GM12878 (cell line): Measurements from ENCODE around the gene SIL1. TPM values are rescaled to one million over a fixed set of nuclear protein-coding genes. Genes with fewer than 3 reads are reported as not detected.

Source experiments
- ATAC-seq: fragments of 200-7000 bp; cut with Tn5 transposase; 3 replicates; pipeline ENCODE4 v1.9.1; 2020; ENCODE audit warnings: mild to moderate bottlenecking, moderate library complexity
- BruUV-seq: library from RNA; stranded (reverse); fragments of 400-500 nt; replicated peaks from 2 replicates; lab custom pipeline; 2021; lab: Mats Ljungman, UMichigan
- CTCF ChIA-PET: fragments of 300-600 bp; sonication (Branson Sonifier 250); formaldehyde crosslinking; extraction: SDS; loops from one replicate; lab custom pipeline; 2021; ENCODE audit warnings: inconsistent platforms; lab: Yijun Ruan, JAX
- POLR2A ChIA-PET: fragments of 350-600 bp; formaldehyde crosslinking; extraction: SDS; loops from one replicate; lab custom pipeline; 2021; ENCODE audit warnings: inconsistent platforms; lab: Charles Lee
- RAD21 ChIA-PET: fragments of 300-600 bp; sonication (Branson Sonifier 250); formaldehyde crosslinking; loops from one replicate; lab custom pipeline; 2023; ENCODE audit warnings: antibody characterized with exemption; ENCODE audit not compliant: unreplicated experiment; lab: Charles Lee
- SMC1A ChIA-PET: fragments of 300-600 bp; sonication (Branson Sonifier 250); formaldehyde crosslinking; loops from one replicate; lab custom pipeline; 2023; ENCODE audit not compliant: unreplicated experiment, uncharacterized antibody; lab: Charles Lee
- DNase-seq: peaks from one replicate; pipeline ENCODE4 v3.0.0-alpha.2; 2011; ENCODE audit warnings: low read depth, low spot score
- FAIRE-seq: peaks from 3 replicates; lab custom pipeline; 2011; peaks lifted over from hg19 to GRCh38; lab: Jason Lieb, UNC
- H2AFZ ChIP-seq: 2 replicates; pipeline ENCODE4 v1.6.0; 2011; ENCODE audit warnings: low read depth, low read length, control low read depth; ENCODE audit not compliant: control insufficient read depth
- H3K27ac ChIP-seq: 2 replicates; pipeline ENCODE4 v1.5.1; 2011; ENCODE audit warnings: control low read depth; ENCODE audit not compliant: control insufficient read depth, insufficient read depth
- H3K27me3 ChIP-seq, 2 experiments: replicated peaks in 1 of 2; 2 replicates each; pipeline versions ENCODE4 v1.6.0 to v1.6.1; 2011; ENCODE audit warnings: low read length in 1 of 2; ENCODE audit not compliant: control insufficient read depth in 2 of 2, insufficient read depth in 2 of 2
- H3K36me3 ChIP-seq, 2 experiments: 2 replicates each; pipeline ENCODE4 v1.5.1; 2011; ENCODE audit warnings: low read length in 1 of 2; ENCODE audit not compliant: control insufficient read depth in 2 of 2, insufficient read depth in 2 of 2
- H3K4me1 ChIP-seq: 2 replicates; pipeline ENCODE4 v1.6.1; 2011; ENCODE audit warnings: mild to moderate bottlenecking, low read length, moderate library complexity, mixed read lengths; ENCODE audit not compliant: control insufficient read depth, insufficient read depth
- H3K4me2 ChIP-seq: 2 replicates; pipeline ENCODE4 v1.6.0; 2011; ENCODE audit warnings: control low read depth; ENCODE audit not compliant: control insufficient read depth, insufficient read depth
- H3K4me3 ChIP-seq: fragments of 200-600 bp; sonication (generic); 2 replicates; pipeline ENCODE4 v1.5.1; 2016
- H3K79me2 ChIP-seq: 2 replicates; pipeline ENCODE4 v1.6.0; 2011; ENCODE audit warnings: low read length; ENCODE audit not compliant: control insufficient read depth, insufficient read depth
- H3K9ac ChIP-seq: 2 replicates; pipeline ENCODE4 v1.8.0; 2011; ENCODE audit warnings: low read length, control low read depth, mixed read lengths; ENCODE audit not compliant: control insufficient read depth, insufficient read depth
- H3K9me3 ChIP-seq: replicated peaks from 3 replicates; pipeline ENCODE4 v1.5.1; 2011; ENCODE audit warnings: mild to moderate bottlenecking, low read length; ENCODE audit not compliant: control insufficient read depth, insufficient read depth
- H4K20me1 ChIP-seq: 2 replicates; pipeline ENCODE4 v1.6.0; 2011; ENCODE audit not compliant: control insufficient read depth, insufficient read depth
- ASH2L ChIP-seq: fragments of 300-600, 200-600 bp; sonication (generic); IDR thresholded peaks from 2 replicates; pipeline ENCODE4 v1.6.1; 2017; ENCODE audit warnings: low read depth, mild to moderate bottlenecking, borderline replicate concordance
- ATF7 ChIP-seq: fragments of 450-650 bp; IDR thresholded peaks from 2 replicates; pipeline ENCODE4 v1.6.1; 2016; ENCODE audit warnings: low read depth, mild to moderate bottlenecking
- CREM ChIP-seq: IDR thresholded peaks from 2 replicates; pipeline ENCODE4 v1.6.1; 2014; ENCODE audit warnings: antibody characterized with exemption, low read depth
- GABPA ChIP-seq: IDR thresholded peaks from 2 replicates; pipeline ENCODE4 v1.6.1; 2014; ENCODE audit warnings: antibody characterized with exemption, low read depth, mild to moderate bottlenecking, inconsistent platforms
- GATAD2B ChIP-seq: fragments of 450-650 bp; conservative IDR thresholded peaks from 2 replicates; pipeline ENCODE4 v1.6.1; 2017; ENCODE audit warnings: low read depth, mild to moderate bottlenecking, moderate library complexity
- IRF4 ChIP-seq: IDR thresholded peaks from 2 replicates; pipeline ENCODE4 v1.6.1; 2011; ENCODE audit warnings: low read depth, low read length
- NFYB ChIP-seq: IDR thresholded peaks from 2 replicates; pipeline ENCODE4 v1.6.1; 2011; ENCODE audit warnings: low read depth, mild to moderate bottlenecking, low read length, improper control_type of control experiment, moderate library complexity; ENCODE audit not compliant: insufficient read depth
- NR2C1 ChIP-seq: fragments of 450-650 bp; IDR thresholded peaks from 2 replicates; pipeline ENCODE4 v1.6.1; 2017; ENCODE audit warnings: antibody characterized with exemption, mild to moderate bottlenecking, moderate library complexity
- NR2C2 ChIP-seq: IDR thresholded peaks from 2 replicates; pipeline ENCODE4 v1.6.1; 2011; ENCODE audit warnings: borderline replicate concordance, low read depth; ENCODE audit not compliant: control insufficient read depth, insufficient read length
- PAX8 ChIP-seq: fragments of 450-650 bp; IDR thresholded peaks from 2 replicates; pipeline ENCODE4 v1.6.1; 2017; ENCODE audit warnings: mild to moderate bottlenecking, moderate library complexity
- PML ChIP-seq: IDR thresholded peaks from 2 replicates; pipeline ENCODE4 v1.6.1; 2012; ENCODE audit warnings: low read length, inconsistent platforms
- RB1 ChIP-seq: fragments of 450-650 bp; formaldehyde crosslinking; IDR thresholded peaks from 2 replicates; pipeline ENCODE4 v1.6.1; 2017; ENCODE audit warnings: mild to moderate bottlenecking, borderline replicate concordance
- SIX5 ChIP-seq: IDR thresholded peaks from 2 replicates; pipeline ENCODE4 v1.6.1; 2011; ENCODE audit warnings: mild to moderate bottlenecking, low read depth, low read length, moderate library complexity; ENCODE audit not compliant: severe bottlenecking
- SP1 ChIP-seq: IDR thresholded peaks from one replicate; pipeline ENCODE4 v1.6.1; 2011; ENCODE audit warnings: low read depth, low read length
- STAT3 ChIP-seq: IDR thresholded peaks from 2 replicates; pipeline ENCODE4 v1.6.1; 2011; ENCODE audit warnings: low read depth, low read length, improper control_type of control experiment
- WGBS: methylation state at CpG from one replicate; pipeline ENCODE4 v1.1.6; 2016; ENCODE audit warnings: low lambda C conversion rate; ENCODE audit not compliant: insufficient replicate concordance, insufficient coverage; ENCODE audit errors: missing lambda C conversion rate; 5-methylcytosine and 5-hydroxymethylcytosine counted together
- in situ Hi-C: fragments of 300-500 bp; cut with MboI; formaldehyde crosslinking; loops from 9 replicates; pipeline ENCODE4 v1.14.3; 2018; ENCODE audit warnings: mixed read lengths
- intact Hi-C: fragments of 100-400 bp; cut with micrococcal nuclease; formaldehyde crosslinking; loops from one replicate; pipeline ENCODE4 v1.14.2; 2022; ENCODE audit not compliant: unreplicated experiment
- polyA plus RNA-seq, 11 experiments: library from polyadenylated mRNA; depleted of rRNA in 4 of 11; unstranded in 6 of 11; stranded (reverse) in 5 of 11; fragments of >200 nt; fragmentation: Nextera tagmentation in 4 of 11; fragmentation: Illumina TruSeq in 1 of 11; extraction: Ambion mirVana in 4 of 11; extraction: Trizol in 1 of 11; gene quantifications; 1 replicate in 1 of 11; 2 replicates in 10 of 11; pipeline versions ENCODE4 v1.2.1 to v1.2.3, GENCODE V29; 2011 to 2016; ENCODE audit warnings: inconsistent platforms in 2 of 11, missing spikeins in 2 of 11, low read depth in 1 of 11
- total RNA-seq, 4 experiments: library from RNA; depleted of rRNA in 3 of 4; stranded (reverse); fragments of >200 nt in 3 of 4; fragmentation: Illumina TruSeq in 1 of 4; extraction: Trizol in 1 of 4; gene quantifications; 2 replicates each; pipeline versions ENCODE4 v1.2.1 to v1.2.3, GENCODE V29; 2013 to 2021
- TF ChIP-seq, protein P1 (sequence below): IDR thresholded peaks from 2 replicates; pipeline ENCODE4 v1.6.1; 2012; ENCODE audit warnings: low read depth, low read length, improper control_type of control experiment
- TF ChIP-seq, protein P2 (sequence below): fragments of 450-650 bp; formaldehyde crosslinking; IDR thresholded peaks from 2 replicates; pipeline ENCODE4 v1.5.0; 2022; ENCODE audit warnings: mild to moderate bottlenecking, missing genetic modification characterization

Gene SIL1
- total and polyA plus RNA-seq, 10 of the 15 experiments (the other 5 are each of a cell fraction or from before 2014, with no cell fraction given) = 4.1 to 49.8 (median 29.4) TPM

DNA sequence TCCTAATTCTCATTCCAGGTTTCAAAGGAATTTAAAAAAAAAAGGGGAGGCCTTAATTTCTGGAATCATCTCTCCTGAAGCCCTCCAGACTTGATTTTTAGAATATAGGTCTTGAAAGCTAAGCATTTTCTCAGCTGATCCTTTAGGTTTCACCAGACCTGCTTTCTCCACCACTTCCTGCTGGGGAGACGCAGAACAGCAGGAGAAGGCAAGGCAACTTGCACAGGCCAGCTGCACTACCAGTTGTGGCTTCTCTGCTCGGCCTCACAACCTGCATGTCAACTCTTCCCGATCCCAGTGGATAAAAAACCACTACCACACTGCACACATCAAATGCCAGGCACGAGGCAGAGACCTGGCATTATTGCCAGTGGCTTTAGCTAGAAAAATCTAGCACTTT lies 119.8 kb downstream of the SIL1 start:
- SMC1A ChIA-PET = interaction anchor here (0.8 to 1.3 kb wide), 3 partner anchors 11 to 136 kb away, joined by 3 read pairs; no protein-coding TSS in a partner anchor

DNA sequence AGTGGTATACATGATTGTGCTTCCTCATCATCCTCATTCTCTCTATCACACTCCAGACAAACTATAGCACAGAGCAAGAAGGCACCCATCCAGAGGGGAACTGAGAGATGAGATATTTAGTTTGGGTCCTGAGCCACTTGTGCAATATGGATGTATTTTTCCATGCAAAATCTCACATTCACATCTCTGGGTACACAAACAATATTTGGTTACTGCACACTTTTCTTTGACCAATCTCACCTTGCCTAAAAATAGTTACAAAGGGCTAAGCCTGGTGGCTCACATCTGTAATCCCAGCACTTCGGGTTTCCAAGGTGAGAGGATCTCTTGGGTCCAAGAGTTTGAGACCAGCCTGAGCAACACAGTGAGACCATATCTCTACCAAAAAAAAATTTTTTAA lies 120.3 kb downstream of the SIL1 start:
- ChIA-PET SMC1A (interaction anchor here (1.3 kb wide), 1 partner anchor 12 kb away, joined by 3 read pairs; no protein-coding TSS in a partner anchor), POLR2A (no interaction called here), RAD21 (interaction anchor here (1.5 kb wide), 1 partner anchor 9 kb away, joined by 3 read pairs; no protein-coding TSS in a partner anchor), CTCF (no interaction called here)
- WGBS = 93% methylated on average over 1 of the region's 1 CpG
- Histone ChIP-seq H3K4me3 (no peak overlapping the region), H3K9ac (no peak overlapping the region), H3K27ac (no peak overlapping the region), H2AFZ (no peak overlapping the region), H3K4me1 (peaks cover 8% of the 10 kb centered on the region), H4K20me1 (no peaks in the 10 kb centered on the region), H3K4me2 (no peak overlapping the region), H3K36me3 (no peaks in the 10 kb centered on the region), H3K9me3 (no peaks in the 10 kb centered on the region), H3K79me2 (no peaks in the 10 kb centered on the region), H3K27me3 (no peaks in the 10 kb centered on the region)
- intact Hi-C loops (no loop called here), in situ Hi-C loops (no loop called here)
- FAIRE-seq (no peak), DNase-seq (no peak), ATAC-seq (no peak)
- BruUV-seq = no TSS peak
- TF ChIP-seq PAX8 (no peak), NR2C2 (no peak), SP1 (no peak), NR2C1 (no peak), ATF7 (no peak)
- TF ChIP-seq, protein P1, sequence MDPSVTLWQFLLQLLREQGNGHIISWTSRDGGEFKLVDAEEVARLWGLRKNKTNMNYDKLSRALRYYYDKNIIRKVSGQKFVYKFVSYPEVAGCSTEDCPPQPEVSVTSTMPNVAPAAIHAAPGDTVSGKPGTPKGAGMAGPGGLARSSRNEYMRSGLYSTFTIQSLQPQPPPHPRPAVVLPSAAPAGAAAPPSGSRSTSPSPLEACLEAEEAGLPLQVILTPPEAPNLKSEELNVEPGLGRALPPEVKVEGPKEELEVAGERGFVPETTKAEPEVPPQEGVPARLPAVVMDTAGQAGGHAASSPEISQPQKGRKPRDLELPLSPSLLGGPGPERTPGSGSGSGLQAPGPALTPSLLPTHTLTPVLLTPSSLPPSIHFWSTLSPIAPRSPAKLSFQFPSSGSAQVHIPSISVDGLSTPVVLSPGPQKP = no peak
- TF ChIP-seq, protein P2, sequence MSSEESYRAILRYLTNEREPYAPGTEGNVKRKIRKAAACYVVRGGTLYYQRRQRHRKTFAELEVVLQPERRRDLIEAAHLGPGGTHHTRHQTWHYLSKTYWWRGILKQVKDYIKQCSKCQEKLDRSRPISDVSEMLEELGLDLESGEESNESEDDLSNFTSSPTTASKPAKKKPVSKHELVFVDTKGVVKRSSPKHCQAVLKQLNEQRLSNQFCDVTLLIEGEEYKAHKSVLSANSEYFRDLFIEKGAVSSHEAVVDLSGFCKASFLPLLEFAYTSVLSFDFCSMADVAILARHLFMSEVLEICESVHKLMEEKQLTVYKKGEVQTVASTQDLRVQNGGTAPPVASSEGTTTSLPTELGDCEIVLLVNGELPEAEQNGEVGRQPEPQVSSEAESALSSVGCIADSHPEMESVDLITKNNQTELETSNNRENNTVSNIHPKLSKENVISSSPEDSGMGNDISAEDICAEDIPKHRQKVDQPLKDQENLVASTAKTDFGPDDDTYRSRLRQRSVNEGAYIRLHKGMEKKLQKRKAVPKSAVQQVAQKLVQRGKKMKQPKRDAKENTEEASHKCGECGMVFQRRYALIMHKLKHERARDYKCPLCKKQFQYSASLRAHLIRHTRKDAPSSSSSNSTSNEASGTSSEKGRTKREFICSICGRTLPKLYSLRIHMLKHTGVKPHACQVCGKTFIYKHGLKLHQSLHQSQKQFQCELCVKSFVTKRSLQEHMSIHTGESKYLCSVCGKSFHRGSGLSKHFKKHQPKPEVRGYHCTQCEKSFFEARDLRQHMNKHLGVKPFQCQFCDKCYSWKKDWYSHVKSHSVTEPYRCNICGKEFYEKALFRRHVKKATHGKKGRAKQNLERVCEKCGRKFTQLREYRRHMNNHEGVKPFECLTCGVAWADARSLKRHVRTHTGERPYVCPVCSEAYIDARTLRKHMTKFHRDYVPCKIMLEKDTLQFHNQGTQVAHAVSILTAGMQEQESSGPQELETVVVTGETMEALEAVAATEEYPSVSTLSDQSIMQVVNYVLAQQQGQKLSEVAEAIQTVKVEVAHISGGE (CRISPR knock-in tag) = no peak

More for the DNA sequence above, 119.8 kb downstream of the SIL1 start:
- no peak for FAIRE-seq
- peaks cover 8% of the 10 kb centered on the region for H3K4me1 ChIP-seq
- intact Hi-C loops (no loop called here), in situ Hi-C loops (no loop called here)
- CTCF ChIA-PET = no interaction called here
- no peaks in the 10 kb centered on the region for H3K36me3 ChIP-seq
- H3K4me2 ChIP-seq = no peak overlapping the region
- no peaks in the 10 kb centered on the region for H3K9me3 ChIP-seq
- H3K27ac ChIP-seq = no peak overlapping the region
- no peak for DNase-seq
- no TSS peak for BruUV-seq
- POLR2A ChIA-PET = no interaction called here
- no peaks in the 10 kb centered on the region for H3K79me2 ChIP-seq
- 91% methylated on average over 4 of the region's 4 CpGs for WGBS
- no peak for ATAC-seq
- H2AFZ ChIP-seq = no peak overlapping the region
- H3K4me3 ChIP-seq = no peak overlapping the region
- no peak for TF ChIP-seq NFYB
- TF ChIP-seq SIX5 = no peak
- TF ChIP-seq CREM = no peak
- TF ChIP-seq PML = no peak
- no peak for TF ChIP-seq GATAD2B
- TF ChIP-seq GABPA = no peak
- TF ChIP-seq ASH2L = no peak
- no peak for TF ChIP-seq IRF4
- TF ChIP-seq STAT3 = no peak
- TF ChIP-seq RB1 = no peak
- no peaks in the 10 kb centered on the region for H4K20me1 ChIP-seq
- H3K27me3 ChIP-seq = no peaks in the 10 kb centered on the region
- RAD21 ChIA-PET = interaction anchor here (1.5 kb wide), 1 partner anchor 9 kb away, joined by 3 read pairs; no protein-coding TSS in a partner anchor
- no peak overlapping the region for H3K9ac ChIP-seq
